ENCODE results near the gene GPR39.

The GPR39 gene

DNA sequence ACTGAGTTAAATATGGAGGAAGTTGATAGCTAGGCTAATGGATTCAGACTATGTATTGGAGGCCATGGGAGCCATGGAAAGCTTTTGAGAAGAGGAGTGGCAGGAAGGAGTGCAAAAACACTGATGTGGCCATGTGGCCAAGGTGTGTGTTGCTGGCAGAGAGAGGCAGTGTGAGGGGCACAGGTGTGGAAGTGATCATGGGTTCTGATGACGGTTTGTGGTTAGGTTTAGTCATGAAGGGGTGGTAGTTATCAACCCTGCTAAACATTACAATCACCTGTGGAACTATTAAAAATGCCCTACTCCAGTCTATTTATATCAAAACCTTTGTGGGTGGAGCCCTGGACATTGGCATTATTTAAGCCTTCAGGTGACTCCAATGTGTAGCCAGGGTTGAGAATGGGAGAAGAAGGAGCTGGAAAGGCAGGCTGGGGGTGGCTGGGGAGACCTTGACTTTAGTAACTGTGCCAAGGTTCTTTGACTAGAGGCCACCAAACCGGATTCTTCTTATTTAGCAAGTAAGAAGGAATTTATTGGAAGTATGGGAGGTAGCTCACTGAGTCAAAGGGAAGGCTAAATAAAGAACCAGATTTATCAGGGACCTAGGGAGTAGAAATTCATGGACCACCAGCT, 13.5 kb downstream of the GPR39 start:
- TF ChIP-seq, protein P1, sequence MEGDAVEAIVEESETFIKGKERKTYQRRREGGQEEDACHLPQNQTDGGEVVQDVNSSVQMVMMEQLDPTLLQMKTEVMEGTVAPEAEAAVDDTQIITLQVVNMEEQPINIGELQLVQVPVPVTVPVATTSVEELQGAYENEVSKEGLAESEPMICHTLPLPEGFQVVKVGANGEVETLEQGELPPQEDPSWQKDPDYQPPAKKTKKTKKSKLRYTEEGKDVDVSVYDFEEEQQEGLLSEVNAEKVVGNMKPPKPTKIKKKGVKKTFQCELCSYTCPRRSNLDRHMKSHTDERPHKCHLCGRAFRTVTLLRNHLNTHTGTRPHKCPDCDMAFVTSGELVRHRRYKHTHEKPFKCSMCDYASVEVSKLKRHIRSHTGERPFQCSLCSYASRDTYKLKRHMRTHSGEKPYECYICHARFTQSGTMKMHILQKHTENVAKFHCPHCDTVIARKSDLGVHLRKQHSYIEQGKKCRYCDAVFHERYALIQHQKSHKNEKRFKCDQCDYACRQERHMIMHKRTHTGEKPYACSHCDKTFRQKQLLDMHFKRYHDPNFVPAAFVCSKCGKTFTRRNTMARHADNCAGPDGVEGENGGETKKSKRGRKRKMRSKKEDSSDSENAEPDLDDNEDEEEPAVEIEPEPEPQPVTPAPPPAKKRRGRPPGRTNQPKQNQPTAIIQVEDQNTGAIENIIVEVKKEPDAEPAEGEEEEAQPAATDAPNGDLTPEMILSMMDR (IDR thresholded peaks at IDR 0.05; ENCODE audit: extremely low read depth, missing control alignments) = no peak
- DNase-seq (ENCODE audit: low spot score) = no peak

DNA sequence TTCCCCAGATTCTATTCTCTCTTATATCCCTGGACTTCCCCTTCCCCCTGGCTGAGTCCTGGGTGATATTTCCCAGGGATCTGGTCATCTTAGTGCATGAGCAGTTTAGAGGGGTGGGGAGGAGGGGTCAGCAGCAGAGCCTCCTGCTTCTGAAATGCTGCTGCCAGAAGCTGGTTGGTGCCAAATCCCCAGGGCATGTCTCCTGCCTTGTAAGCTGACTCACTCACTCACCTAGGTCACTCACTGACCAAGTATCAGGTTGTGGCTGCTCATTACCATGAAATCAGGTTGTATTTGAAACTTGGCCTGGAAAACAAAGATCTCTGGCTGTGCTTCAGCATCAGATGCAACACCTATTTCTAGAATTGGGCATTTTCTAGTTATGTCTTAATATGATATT, 14.3 kb downstream of the GPR39 start:
- TF ChIP-seq, protein P1 (IDR thresholded peaks at IDR 0.05; ENCODE audit: extremely low read depth, missing control alignments) = no peak
- no peak for DNase-seq (ENCODE audit: low spot score)

DNA sequence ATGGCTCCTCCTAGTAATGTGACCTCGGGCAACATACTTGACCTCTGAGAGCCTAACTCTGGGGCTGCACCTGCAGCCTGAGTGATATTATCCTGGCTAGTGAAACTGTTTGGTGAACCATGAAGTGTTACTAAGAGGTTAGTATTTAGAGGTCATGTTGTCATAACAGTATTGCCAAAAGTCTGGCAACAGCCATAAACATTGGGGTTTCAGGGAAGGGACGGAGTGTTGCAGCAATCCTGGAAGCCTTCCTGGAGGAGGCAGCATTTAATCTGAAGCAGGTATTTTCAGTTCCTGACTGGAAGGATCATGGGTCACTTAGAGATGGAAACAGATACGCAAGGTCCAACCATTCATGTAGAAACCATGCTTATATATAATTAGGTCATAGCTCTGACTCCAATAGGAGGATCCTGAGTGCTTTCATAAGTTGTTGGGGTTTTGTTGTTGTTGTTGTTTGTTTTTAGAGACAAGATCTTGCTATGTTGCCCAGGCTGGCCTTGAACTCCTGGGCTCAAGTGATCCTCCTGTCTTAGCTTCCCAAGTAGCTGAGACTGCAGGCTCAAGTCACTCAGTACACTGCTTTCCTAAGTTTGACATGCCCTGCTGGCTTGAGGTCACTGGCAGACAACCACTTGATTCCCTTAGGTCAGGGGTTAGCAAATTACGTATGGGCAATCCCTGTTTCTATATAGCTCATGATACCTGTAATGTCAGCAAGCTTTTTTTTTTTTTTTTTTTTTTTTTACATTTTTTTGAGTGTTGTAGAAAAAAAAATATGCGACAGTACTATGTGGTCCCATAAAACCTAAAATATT, 21.5 kb downstream of the GPR39 start:
- DNase-seq (ENCODE audit: low spot score) = no peak
- TF ChIP-seq, protein P1 (IDR thresholded peaks at IDR 0.05; ENCODE audit: extremely low read depth, missing control alignments) = no peak

DNA sequence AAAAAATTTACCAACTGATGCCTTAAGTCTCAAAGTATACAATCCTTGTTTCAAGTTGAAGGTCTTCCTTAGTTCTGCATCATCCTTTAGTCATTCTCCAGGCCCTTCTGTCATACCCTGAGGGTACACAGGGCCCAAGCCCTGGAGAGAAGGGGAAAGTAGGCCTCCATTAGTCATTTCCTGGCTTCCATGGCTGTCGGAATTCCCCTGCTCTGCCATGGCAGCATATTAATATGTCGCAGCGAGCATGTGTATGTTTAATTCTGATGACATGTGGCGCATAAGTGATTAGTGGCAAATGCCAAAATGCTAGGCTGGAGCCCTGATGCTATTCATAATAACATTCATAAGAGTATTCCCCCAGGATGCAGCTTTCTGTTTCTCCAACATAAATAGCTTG, 22.1 kb downstream of the GPR39 start:
- DNase-seq (ENCODE audit: low spot score) = no peak
- TF ChIP-seq, protein P1 (IDR thresholded peaks at IDR 0.05; ENCODE audit: extremely low read depth, missing control alignments) = no peak

DNA sequence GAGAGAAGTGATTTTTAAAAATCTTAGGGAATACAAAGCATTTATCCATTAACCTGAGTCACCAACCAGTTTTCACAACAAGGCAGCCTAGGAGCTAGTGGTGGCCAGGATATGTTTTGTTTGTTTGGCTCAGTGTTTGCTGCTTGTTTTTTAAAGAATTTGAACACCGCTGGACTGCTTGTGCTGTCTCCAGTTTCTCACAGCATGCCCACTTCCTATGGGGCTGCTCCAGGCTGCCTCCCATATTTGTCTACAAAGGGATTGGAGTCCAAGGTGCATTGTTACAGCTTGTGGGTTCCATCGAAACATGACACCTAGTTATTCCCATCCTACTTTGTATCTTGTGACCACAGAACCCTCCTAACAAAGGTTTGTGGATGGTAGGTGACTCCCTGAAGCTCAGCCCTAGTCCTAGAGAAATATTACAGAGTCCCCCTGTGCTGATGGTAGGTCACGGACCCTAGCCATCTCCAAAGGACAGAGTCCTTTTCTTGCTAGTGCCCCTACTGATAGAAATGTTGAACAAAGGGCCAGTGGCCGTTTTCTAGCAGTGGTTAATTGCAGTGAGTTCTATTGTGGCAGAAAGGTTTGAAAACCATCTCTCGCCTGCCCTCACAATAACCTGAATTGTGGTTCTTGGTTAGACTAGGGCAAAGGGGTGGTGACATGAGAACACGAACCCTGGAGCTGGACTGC, 23.2 kb downstream of the GPR39 start:
- DNase-seq (ENCODE audit: low spot score) = no peak
- TF ChIP-seq, protein P1 (IDR thresholded peaks at IDR 0.05; ENCODE audit: extremely low read depth, missing control alignments) = no peak

DNA sequence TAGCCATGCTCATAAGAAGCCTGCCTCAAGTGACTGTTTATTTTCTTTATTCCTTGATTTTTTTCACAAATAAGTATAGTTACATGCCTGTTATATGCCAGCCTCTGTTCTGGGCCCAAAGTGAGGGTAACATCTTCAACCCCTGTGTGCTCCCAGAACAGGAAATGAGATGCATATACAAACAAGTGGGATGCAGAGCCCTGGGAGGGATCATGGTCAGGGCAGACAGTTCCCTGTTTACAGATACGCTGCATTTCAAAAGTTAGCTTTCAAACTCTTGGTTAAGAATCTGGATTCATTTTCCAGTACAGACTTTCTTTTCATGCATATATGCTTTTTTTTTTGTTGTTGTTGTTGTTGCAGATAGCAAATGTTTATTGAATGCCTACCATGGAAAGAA, 24.4 kb downstream of the GPR39 start:
- DNase-seq (ENCODE audit: low spot score) = no peak
- TF ChIP-seq, protein P1 (IDR thresholded peaks at IDR 0.05; ENCODE audit: extremely low read depth, missing control alignments) = no peak

DNA sequence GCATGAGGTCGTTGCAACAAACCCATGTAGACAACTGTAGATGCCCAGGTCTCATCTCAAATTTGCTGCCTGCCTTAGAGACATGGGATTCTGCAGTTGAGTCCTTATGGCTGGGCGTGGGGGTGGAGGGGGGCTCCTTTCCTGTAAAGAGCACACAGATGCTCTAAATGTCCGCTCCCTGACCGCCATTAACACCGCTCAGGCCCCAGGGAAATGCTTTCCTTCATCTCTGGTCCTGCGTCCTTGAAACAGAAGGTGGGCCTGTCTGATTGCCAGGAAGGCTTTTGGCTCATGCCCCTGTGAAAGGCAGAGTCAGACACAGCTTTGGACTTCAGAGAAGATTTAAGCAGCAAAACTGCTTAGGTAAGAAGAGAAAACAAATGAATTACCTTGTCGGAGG, 25.7 kb downstream of the GPR39 start:
- no peak for DNase-seq (ENCODE audit: low spot score)
- TF ChIP-seq, protein P1 (IDR thresholded peaks at IDR 0.05; ENCODE audit: extremely low read depth, missing control alignments) = no peak
